Measurements from ENCODE around the gene ADAM23.

Gene ADAM23

GRCh38 chr2:206482123-206482522, 38.8 kb downstream of the ADAM23 start:
- no peak for DNase-seq (ENCODE audit: low spot score in 2 of 2)
- Mint-ChIP-seq H3K27me3 (peaks cover 30% of the 10 kb centered on the region), H3K27ac (ENCODE audit: low read depth) (no peak overlapping the region), H3K36me3 (ENCODE audit: insufficient read depth) (no peaks in the 10 kb centered on the region), H3K9me3 (peaks cover 10% of the 10 kb centered on the region), H3K4me3 (no peak overlapping the region), H3K4me1 (no peaks in the 10 kb centered on the region)
- no peak for ATAC-seq (replicated peaks; ENCODE audit: extremely low read depth, poor library complexity, severe bottlenecking)

GRCh38 chr2:206482633-206483032, 39.3 kb downstream of the ADAM23 start:
- H3K9me3 Mint-ChIP-seq, result peaks cover 10% of the 10 kb centered on the region
- DNase-seq (ENCODE audit: low spot score in 2 of 2) (no peak), ATAC-seq (replicated peaks; ENCODE audit: extremely low read depth, poor library complexity, severe bottlenecking) (no peak)
- peaks cover 30% of the 10 kb centered on the region for H3K27me3 Mint-ChIP-seq
- no peak overlapping the region for H3K27ac Mint-ChIP-seq (ENCODE audit: low read depth)
- H3K4me3 Mint-ChIP-seq, result no peak overlapping the region
- no peaks in the 10 kb centered on the region for H3K4me1 Mint-ChIP-seq
- no peaks in the 10 kb centered on the region for H3K36me3 Mint-ChIP-seq (ENCODE audit: insufficient read depth)

- H3K36me3 Mint-ChIP-seq (ENCODE audit: insufficient read depth), result no peaks in the 10 kb centered on the region
- DNase-seq (ENCODE audit: low spot score in 2 of 2) (no peak), ATAC-seq (replicated peaks; ENCODE audit: extremely low read depth, poor library complexity, severe bottlenecking) (no peak)
- no peak overlapping the region for H3K4me3 Mint-ChIP-seq
- H3K27ac Mint-ChIP-seq (ENCODE audit: low read depth), result no peak overlapping the region
- peaks cover 20% of the 10 kb centered on the region for H3K27me3 Mint-ChIP-seq
- H3K4me1 Mint-ChIP-seq, result no peaks in the 10 kb centered on the region
- peaks cover 10% of the 10 kb centered on the region for H3K9me3 Mint-ChIP-seq
Measured at GRCh38 chr2:206488053-206488452, 44.7 kb downstream of the ADAM23 start.

GRCh38 chr2:206488623-206489022, 45.3 kb downstream of the ADAM23 start:
- no peaks in the 10 kb centered on the region for H3K36me3 Mint-ChIP-seq (ENCODE audit: insufficient read depth)
- DNase-seq (ENCODE audit: low spot score in 2 of 2) (no peak), ATAC-seq (replicated peaks; ENCODE audit: extremely low read depth, poor library complexity, severe bottlenecking) (no peak)
- H3K27me3 Mint-ChIP-seq, result peaks cover 20% of the 10 kb centered on the region
- no peak overlapping the region for H3K4me3 Mint-ChIP-seq
- peaks cover 10% of the 10 kb centered on the region for H3K9me3 Mint-ChIP-seq
- no peak overlapping the region for H3K27ac Mint-ChIP-seq (ENCODE audit: low read depth)
- H3K4me1 Mint-ChIP-seq, result no peaks in the 10 kb centered on the region

GRCh38 chr2:206494061-206494460, 50.7 kb downstream of the ADAM23 start:
- no peaks in the 10 kb centered on the region for H3K4me1 Mint-ChIP-seq
- peaks cover 12% of the 10 kb centered on the region for H3K27me3 Mint-ChIP-seq
- H3K36me3 Mint-ChIP-seq (ENCODE audit: insufficient read depth), result no peaks in the 10 kb centered on the region
- no peak for DNase-seq (ENCODE audit: low spot score in 2 of 2)
- H3K27ac Mint-ChIP-seq (ENCODE audit: low read depth), result no peak overlapping the region
- no peak for ATAC-seq (replicated peaks; ENCODE audit: extremely low read depth, poor library complexity, severe bottlenecking)
- no peak overlapping the region for H3K4me3 Mint-ChIP-seq
- peaks cover 9% of the 10 kb centered on the region for H3K9me3 Mint-ChIP-seq

- no peaks in the 10 kb centered on the region for H3K9me3 Mint-ChIP-seq
Measured at GRCh38 chr2:206502729-206503128, 59.4 kb downstream of the ADAM23 start.

GRCh38 chr2:206511283-206511682, 68.0 kb downstream of the ADAM23 start:
- ATAC-seq (replicated peaks; ENCODE audit: extremely low read depth, poor library complexity, severe bottlenecking), result no peak
- Mint-ChIP-seq H3K27me3 (peaks cover 39% of the 10 kb centered on the region), H3K4me1 (no peaks in the 10 kb centered on the region), H3K4me3 (no peak overlapping the region), H3K27ac (ENCODE audit: low read depth) (no peak overlapping the region), H3K36me3 (ENCODE audit: insufficient read depth) (no peaks in the 10 kb centered on the region), H3K9me3 (no peaks in the 10 kb centered on the region)
- no peak for DNase-seq (ENCODE audit: low spot score in 2 of 2)

More at GRCh38 chr2:206502729-206503128, 59.4 kb downstream of the ADAM23 start:
- H3K4me3 Mint-ChIP-seq, result no peak overlapping the region
- no peak for ATAC-seq (replicated peaks; ENCODE audit: extremely low read depth, poor library complexity, severe bottlenecking)
- H3K27ac Mint-ChIP-seq (ENCODE audit: low read depth), result no peak overlapping the region
- H3K27me3 Mint-ChIP-seq, result no peaks in the 10 kb centered on the region
- no peak for DNase-seq (ENCODE audit: low spot score in 2 of 2)
- no peaks in the 10 kb centered on the region for H3K36me3 Mint-ChIP-seq (ENCODE audit: insufficient read depth)
- no peaks in the 10 kb centered on the region for H3K4me1 Mint-ChIP-seq

GRCh38 chr2:206512999-206513398, 69.7 kb downstream of the ADAM23 start:
- Mint-ChIP-seq H3K27ac (ENCODE audit: low read depth) (no peak overlapping the region), H3K27me3 (peaks cover 39% of the 10 kb centered on the region), H3K4me1 (no peaks in the 10 kb centered on the region), H3K36me3 (ENCODE audit: insufficient read depth) (no peaks in the 10 kb centered on the region), H3K4me3 (no peak overlapping the region), H3K9me3 (no peaks in the 10 kb centered on the region)
- no peak for ATAC-seq (replicated peaks; ENCODE audit: extremely low read depth, poor library complexity, severe bottlenecking)
- no peak for DNase-seq (ENCODE audit: low spot score in 2 of 2)

- no peaks in the 10 kb centered on the region for H3K36me3 Mint-ChIP-seq (ENCODE audit: insufficient read depth)
- ATAC-seq (replicated peaks; ENCODE audit: extremely low read depth, poor library complexity, severe bottlenecking), result no peak
Measured at GRCh38 chr2:206515580-206515979, 72.2 kb downstream of the ADAM23 start.

GRCh38 chr2:206518997-206519396, 75.7 kb downstream of the ADAM23 start:
- no peaks in the 10 kb centered on the region for H3K36me3 Mint-ChIP-seq (ENCODE audit: insufficient read depth)
- no peaks in the 10 kb centered on the region for H3K4me1 Mint-ChIP-seq
- no peaks in the 10 kb centered on the region for H3K9me3 Mint-ChIP-seq
- DNase-seq (ENCODE audit: low spot score in 2 of 2) (no peak), ATAC-seq (replicated peaks; ENCODE audit: extremely low read depth, poor library complexity, severe bottlenecking) (no peak)
- H3K27ac Mint-ChIP-seq (ENCODE audit: low read depth), result no peak overlapping the region
- peaks cover 7% of the 10 kb centered on the region for H3K27me3 Mint-ChIP-seq
- no peak overlapping the region for H3K4me3 Mint-ChIP-seq

More at GRCh38 chr2:206515580-206515979, 72.2 kb downstream of the ADAM23 start:
- H3K4me3 Mint-ChIP-seq, result no peak overlapping the region
- no peak for DNase-seq (ENCODE audit: low spot score in 2 of 2)
- H3K27ac Mint-ChIP-seq (ENCODE audit: low read depth), result no peak overlapping the region
- peaks cover 38% of the 10 kb centered on the region for H3K27me3 Mint-ChIP-seq
- H3K9me3 Mint-ChIP-seq, result no peaks in the 10 kb centered on the region
- H3K4me1 Mint-ChIP-seq, result no peaks in the 10 kb centered on the region

GRCh38 chr2:206520450-206520849, 77.1 kb downstream of the ADAM23 start:
- H3K27ac Mint-ChIP-seq (ENCODE audit: low read depth), result no peak overlapping the region
- ATAC-seq (replicated peaks; ENCODE audit: extremely low read depth, poor library complexity, severe bottlenecking), result no peak
- no peaks in the 10 kb centered on the region for H3K9me3 Mint-ChIP-seq
- no peaks in the 10 kb centered on the region for H3K4me1 Mint-ChIP-seq
- no peaks in the 10 kb centered on the region for H3K27me3 Mint-ChIP-seq
- H3K36me3 Mint-ChIP-seq (ENCODE audit: insufficient read depth), result no peaks in the 10 kb centered on the region
- no peak for DNase-seq (ENCODE audit: low spot score in 2 of 2)
- H3K4me3 Mint-ChIP-seq, result no peak overlapping the region

GRCh38 chr2:206521115-206521514, 77.8 kb downstream of the ADAM23 start:
- H3K27me3 Mint-ChIP-seq, result no peaks in the 10 kb centered on the region
- no peaks in the 10 kb centered on the region for H3K9me3 Mint-ChIP-seq
- ATAC-seq (replicated peaks; ENCODE audit: extremely low read depth, poor library complexity, severe bottlenecking) (no peak), DNase-seq (ENCODE audit: low spot score in 2 of 2) (no peak)
- no peak overlapping the region for H3K4me3 Mint-ChIP-seq
- no peak overlapping the region for H3K27ac Mint-ChIP-seq (ENCODE audit: low read depth)
- H3K4me1 Mint-ChIP-seq, result no peaks in the 10 kb centered on the region
- no peaks in the 10 kb centered on the region for H3K36me3 Mint-ChIP-seq (ENCODE audit: insufficient read depth)

- H3K27me3 Mint-ChIP-seq, result no peaks in the 10 kb centered on the region
- no peak overlapping the region for H3K27ac Mint-ChIP-seq (ENCODE audit: low read depth)
- no peak overlapping the region for H3K4me3 Mint-ChIP-seq
- ATAC-seq (replicated peaks; ENCODE audit: extremely low read depth, poor library complexity, severe bottlenecking) (no peak), DNase-seq (ENCODE audit: low spot score in 2 of 2) (no peak)
- H3K9me3 Mint-ChIP-seq, result no peaks in the 10 kb centered on the region
- H3K4me1 Mint-ChIP-seq, result no peaks in the 10 kb centered on the region
- no peaks in the 10 kb centered on the region for H3K36me3 Mint-ChIP-seq (ENCODE audit: insufficient read depth)
Measured at GRCh38 chr2:206521612-206522011, 78.3 kb downstream of the ADAM23 start.

- ATAC-seq (replicated peaks; ENCODE audit: extremely low read depth, poor library complexity, severe bottlenecking) (no peak), DNase-seq (ENCODE audit: low spot score in 2 of 2) (no peak)
- no peaks in the 10 kb centered on the region for H3K9me3 Mint-ChIP-seq
- no peak overlapping the region for H3K27ac Mint-ChIP-seq (ENCODE audit: low read depth)
- peaks cover 11% of the 10 kb centered on the region for H3K27me3 Mint-ChIP-seq
- no peak overlapping the region for H3K4me3 Mint-ChIP-seq
- peaks cover 8% of the 10 kb centered on the region for H3K4me1 Mint-ChIP-seq
- H3K36me3 Mint-ChIP-seq (ENCODE audit: insufficient read depth), result no peaks in the 10 kb centered on the region
Measured at GRCh38 chr2:206526416-206526815, 83.1 kb downstream of the ADAM23 start.

Data from central memory CD8-positive, alpha-beta T cell (primary cell).